ENCODE results near the gene TMTC2.
A peak's percentile ranks its signal among the peaks of the same experiment; 100 is the strongest.

Gene TMTC2

DNA sequence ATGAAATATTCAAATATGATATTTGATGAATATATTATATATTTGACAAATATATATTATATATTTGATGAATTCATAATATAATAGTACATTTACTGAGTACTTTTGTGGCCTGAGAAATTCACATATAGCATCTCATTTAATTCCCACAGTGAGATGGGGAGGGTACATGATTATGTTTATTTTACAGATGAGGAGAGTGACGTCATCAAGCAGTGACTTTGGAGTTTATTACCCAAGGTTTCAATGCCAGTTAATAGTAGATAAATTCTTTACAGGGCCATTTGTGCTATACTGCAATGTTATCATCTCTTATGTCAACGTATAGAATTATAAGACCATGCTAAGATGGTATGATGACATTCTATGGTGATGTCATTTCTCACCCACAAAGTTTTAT is 352.7 kb downstream of the TMTC2 start:
- FAIRE-seq: peak; percentile 5

DNA sequence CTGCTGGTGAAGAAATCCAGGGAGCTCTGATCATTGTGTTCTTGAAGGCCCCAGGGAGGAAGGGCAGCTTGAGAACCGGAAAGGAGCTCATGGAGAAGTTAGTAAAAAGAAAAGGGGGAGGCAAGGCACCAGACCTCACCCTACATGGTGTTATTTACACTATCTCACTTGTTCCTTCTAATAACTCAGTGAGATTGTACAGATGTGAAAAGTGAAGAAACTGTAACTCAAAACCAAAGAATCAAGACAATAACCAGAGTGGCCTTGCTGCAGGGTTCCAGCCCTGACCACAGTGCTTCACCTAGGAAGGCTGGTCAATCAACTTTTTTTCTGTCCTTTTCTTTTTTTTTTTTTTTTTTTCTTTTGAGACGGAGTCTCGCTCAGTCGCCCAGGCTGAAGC is 353.6 kb downstream of the TMTC2 start:
- no peak for FAIRE-seq

DNA sequence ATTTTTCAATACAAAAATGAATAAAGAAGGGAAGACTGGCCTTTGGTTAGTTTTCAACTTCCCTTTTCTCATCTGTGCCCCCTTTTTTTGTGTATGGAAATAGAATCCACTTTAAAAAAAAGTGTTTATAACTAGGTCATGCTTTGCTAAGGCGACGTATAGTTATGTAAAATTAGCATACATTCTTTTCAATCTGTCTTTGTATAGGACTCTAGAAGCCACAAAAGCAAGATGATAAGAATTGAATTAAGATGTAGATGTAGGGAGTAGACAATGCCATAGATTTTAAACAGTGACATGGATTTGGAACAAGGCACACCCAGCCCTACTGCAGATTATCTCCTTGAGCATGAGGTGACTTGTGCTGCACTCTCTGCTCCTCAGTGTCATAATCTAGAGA is 354.3 kb downstream of the TMTC2 start:
- no peak for FAIRE-seq

DNA sequence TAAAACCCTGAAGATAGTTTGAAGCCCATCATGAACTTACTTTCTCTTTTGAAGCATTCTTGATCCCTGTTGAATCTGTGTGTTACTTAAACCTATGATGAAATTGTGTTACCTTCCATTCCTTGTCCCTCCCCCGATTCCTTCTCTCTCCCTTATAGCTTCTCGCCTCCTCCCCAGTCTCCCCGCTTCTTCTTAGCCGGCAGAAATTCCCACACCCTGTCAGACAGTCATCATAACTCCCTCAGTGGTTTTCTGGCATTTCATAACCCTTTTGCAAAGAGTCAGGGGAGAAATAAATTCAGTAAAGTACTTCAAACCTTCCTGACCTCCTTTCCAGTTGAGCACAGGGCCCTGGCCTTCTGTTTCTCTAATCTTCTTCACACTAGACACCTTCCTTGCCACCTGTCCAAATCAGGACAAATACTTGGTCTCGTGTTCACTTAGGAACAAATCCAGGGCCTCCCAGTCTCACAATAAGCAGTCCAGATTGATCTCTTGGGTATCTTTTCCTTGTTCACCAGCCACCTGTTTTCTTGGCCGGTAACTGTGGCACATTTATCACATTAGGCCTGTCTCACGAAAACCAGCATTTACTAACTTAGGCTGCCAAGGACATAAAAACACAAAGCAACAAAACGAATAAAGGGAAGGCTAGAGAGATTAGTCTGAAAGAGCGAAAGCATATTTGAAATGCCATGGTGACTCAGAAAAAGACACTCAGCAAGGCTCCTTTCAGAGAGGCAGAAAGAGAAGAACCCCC is 355.9 kb downstream of the TMTC2 start:
- no peak for FAIRE-seq

DNA sequence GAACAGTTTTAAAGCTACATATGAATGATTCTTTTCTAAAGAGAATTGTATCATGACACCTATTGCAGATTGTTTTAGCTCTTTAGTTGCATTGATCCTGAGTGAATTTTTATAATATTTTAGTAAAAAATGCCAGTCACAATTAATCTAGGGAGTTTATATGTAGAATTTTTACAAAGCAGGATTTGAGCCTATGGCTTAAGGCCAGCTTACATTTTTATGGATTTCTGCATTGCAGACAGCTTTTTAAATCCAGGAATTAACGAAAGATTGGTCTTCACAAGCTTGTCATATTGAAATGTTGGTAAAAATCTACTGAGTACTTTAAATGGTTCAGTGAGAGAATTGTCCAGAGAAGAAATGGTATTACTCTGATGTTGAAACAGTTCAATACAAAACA is 358.0 kb downstream of the TMTC2 start:
- FAIRE-seq: no peak

DNA sequence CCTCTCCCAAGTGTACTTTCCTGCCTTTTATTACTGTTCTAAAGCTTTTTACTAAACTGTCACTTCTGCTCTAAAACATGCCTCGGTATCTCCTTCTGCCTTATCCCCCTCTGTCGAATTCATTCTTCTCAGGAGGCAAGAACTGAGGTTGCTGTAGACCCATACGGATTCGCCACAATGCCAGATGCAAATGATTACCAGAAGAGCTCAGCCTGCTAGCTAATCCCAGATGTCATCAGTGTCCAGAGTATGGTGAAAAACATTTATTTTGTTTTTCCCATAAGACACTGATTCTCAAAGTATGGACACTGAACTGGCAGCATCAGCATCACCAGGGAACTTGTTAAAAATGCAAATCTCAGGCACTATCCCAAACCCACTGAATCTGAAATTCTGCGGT is 359.3 kb downstream of the TMTC2 start:
- FAIRE-seq: no peak

DNA sequence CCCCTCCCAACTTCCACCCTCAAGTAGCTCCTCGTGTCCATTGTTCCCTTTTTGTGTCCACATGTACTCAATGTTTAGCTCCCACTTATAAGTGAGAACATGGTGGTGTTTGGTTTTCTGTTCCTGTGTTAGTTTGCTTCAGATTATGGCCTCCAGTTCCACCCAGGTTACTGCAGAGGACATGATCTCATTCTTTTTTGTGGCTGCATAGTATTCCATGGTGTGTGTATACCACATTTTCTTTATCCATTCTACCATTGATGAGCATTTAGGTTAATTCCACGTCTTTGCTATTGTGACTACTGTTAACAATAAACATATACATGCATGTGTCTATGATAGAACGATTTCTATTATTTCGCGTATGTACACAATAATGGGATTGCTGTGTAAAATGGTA is 362.6 kb downstream of the TMTC2 start:
- no peak for FAIRE-seq

DNA sequence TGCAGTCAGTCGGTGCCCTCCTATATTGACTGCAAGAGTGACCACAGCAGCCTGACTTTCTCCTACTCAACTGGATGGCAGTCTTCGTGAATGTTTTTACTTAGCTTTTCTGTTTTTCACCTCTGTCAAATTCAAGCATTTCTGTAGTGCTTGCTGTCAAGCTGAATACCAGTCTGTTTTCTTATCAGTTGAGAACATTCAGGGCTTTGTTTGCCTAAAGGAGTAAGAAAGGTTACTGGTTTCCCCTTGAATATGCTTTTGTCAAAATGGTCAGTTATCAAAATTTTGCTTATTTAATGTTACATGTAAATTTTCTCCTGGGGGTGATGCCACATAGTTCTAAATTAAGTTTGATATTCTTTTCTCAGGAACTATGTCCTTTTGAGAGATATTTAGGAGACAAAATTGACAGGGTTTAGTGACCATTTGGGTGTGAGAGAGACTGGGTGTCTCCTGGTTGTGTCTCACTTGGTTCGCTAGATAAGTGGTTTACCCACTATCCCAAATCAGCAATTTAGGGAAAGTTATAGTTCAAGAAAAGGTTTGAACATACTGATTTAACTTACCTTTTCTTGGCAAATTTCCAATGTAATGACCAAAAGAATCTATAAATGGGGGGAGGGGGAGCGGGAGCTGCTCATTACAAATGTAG is 366.3 kb downstream of the TMTC2 start:
- no peak for FAIRE-seq

DNA sequence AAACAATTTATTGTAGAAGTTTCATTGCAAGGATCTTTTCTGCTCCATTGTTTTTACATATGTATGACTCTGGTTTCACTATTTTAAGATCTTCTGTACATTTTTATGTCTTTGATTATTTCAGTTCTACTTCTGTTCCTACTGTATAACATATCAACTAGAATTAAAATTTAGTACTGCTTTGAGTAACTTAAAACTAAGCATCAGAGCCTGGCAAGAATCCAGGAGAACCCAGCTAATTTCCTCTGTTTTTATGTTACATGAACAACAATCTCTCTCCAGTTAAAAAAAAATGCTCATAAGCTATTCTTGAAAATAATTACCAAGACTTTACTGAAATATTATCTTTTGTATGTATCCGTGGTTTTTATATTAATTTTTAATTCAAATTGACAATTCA is 370.7 kb downstream of the TMTC2 start:
- peak; percentile 53 for FAIRE-seq

DNA sequence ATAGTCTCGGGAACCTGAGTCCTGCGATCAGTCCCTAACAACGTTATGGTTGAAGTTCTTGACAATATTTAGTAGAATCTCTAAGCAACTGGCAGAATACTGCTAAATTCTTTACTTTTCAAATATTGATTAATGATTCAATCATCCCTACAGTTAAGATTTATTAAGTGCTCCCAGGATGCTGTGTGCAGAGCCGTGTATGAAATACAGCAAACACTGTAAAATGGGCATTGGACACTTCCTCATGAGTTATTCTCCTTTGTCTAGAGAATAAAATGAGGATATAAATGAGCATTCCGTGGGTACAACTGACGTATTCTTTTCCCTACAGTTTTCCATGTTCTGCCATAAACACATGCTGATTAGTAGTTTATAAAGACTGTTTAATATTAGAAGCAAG is 372.4 kb downstream of the TMTC2 start:
- no peak for FAIRE-seq

DNA sequence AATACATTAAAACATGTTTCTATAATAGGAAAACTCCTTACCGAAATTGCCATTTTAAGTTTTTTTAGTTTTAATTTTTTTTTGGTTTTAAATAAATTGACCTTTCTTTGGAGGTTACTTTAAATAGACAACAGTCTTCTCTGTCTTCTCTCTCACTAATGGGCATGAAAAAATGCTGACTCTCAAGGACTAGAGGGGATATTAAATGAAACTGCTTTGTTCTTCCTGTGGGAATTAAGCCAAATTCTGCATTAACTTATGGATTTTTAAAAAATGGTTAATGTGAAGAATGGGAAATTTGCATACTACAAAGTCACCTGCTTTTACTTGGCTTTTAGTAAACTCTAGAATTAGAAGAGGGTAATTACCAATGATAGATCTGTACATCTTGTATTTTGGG is 378.9 kb downstream of the TMTC2 start:
- peak; percentile 83 for FAIRE-seq

DNA sequence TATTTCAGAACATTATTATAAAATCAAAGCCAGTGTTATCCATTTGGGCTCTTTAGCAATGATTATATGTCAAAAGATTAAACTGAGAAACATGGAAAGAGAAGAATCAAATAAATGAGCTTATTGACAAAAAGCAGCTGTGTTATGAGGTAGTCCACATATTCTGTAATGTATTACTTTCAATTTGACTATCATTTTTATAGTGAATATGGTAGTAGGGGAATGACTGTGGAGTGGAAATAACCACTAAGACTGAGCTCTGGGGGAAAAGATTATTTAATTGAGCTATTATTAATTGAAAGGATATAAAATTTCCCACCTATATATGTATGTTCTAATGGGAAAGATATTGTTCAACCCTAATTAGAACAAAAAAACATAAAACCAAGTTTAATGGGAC is 381.3 kb downstream of the TMTC2 start:
- FAIRE-seq: no peak

DNA sequence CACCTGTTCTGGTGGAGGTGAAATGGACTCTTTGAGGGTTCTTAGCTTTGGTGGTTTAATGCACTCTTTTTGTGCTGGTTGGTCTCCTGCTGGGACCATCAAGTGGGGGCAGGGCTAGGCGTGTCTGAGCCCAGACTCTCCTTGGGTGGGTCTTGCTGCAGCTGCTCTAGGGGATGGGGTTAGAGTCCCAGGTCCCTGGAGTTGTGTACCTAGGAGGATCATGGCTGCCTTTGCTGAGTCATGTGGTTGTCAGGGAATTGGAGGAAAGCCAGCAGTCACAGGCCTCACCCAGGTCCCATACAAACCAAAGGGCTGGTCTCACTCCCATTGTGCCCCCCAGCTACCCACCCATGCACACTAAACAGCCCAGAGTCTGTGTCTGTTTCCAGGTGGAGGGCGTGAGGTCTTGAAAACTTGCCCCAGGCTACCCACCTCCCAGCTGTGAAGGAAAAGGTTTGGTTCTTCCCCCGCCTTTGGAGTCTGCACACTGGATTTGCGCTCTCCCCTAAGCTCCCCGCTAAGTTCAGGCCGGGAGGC is 387.7 kb downstream of the TMTC2 start:
- FAIRE-seq: no peak

DNA sequence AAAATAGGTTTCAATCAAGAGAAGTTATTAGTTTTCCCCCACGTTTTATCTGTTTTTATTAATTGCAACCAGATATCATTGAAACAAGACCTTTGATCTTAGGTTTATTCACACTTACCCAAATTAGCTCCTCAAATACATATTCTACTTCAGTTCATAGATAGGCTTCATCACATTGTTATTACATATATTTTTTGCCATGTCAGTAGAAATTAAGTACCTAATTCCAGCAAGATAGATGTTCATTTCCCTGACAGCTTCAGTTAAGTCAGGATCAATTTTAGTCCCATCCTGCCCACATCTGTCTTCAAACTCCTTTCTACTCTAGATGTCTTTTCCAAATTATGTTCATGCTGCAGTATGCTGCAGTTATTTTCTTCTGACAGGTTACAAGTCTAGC is 388.8 kb downstream of the TMTC2 start:
- no peak for FAIRE-seq

DNA sequence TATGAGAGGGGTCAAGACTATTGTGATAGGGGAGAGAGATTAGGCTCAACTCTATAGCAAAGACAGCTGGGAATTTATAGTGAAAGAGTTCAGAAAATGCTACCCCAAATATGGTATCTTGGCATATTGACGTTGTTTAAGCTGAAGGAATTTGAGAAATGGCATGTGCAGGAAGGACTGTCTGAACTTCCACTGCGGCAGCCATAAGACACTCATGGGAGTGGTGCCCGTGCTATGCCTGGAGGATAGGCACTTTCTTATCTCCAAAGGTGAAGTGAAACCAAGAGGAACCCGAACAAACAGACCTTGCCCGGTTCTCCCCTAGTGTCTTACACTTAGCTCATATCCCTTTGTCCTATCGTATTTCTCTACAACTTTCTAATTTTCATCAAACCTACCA is 390.3 kb downstream of the TMTC2 start:
- no peak for FAIRE-seq

DNA sequence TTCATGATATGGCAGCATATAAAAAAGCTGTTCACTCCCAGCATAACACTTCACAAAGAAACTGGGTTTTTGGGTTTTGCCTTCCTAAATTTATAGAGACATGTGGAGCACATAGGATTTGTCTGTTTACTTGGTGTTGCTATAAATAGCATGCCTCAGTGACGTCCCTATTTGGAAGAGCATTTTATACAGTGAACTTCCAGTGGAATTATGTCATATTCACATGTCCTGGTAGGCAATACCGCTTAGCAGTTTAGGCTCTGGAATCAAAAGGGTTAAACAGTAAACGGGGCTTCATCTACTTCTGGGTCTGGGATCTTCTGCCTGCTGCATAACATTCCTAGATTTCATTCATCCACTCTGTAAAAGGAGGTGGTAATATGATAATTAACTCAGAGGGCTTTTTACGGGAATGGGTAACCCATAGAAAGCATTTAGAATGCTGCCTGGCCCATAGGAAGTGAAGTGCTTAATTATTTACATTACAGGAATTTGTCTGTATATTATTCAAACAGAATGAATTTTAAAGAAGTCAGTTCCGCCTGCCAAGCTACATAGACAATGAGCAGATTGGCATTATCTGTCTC is 396.1 kb downstream of the TMTC2 start:
- no peak for FAIRE-seq

DNA sequence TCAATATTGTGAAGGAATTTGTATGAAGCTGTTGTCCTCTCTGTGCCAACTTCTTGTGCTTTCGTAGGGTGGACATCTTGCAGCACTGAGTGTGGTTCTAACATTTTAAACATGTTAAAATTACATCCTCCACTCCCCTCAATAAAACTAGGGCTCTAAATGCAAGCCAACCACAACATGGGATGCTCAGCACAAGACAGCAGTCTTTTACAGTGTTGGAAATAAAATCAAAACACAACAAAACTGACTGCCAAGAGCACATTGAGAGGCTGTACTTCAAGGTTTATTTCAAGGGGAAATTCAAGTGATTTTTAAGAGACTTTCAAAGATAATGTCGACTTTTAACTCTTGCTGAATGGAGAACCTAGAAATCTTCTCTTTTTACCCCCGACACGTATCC is 396.9 kb downstream of the TMTC2 start:
- FAIRE-seq: no peak

DNA sequence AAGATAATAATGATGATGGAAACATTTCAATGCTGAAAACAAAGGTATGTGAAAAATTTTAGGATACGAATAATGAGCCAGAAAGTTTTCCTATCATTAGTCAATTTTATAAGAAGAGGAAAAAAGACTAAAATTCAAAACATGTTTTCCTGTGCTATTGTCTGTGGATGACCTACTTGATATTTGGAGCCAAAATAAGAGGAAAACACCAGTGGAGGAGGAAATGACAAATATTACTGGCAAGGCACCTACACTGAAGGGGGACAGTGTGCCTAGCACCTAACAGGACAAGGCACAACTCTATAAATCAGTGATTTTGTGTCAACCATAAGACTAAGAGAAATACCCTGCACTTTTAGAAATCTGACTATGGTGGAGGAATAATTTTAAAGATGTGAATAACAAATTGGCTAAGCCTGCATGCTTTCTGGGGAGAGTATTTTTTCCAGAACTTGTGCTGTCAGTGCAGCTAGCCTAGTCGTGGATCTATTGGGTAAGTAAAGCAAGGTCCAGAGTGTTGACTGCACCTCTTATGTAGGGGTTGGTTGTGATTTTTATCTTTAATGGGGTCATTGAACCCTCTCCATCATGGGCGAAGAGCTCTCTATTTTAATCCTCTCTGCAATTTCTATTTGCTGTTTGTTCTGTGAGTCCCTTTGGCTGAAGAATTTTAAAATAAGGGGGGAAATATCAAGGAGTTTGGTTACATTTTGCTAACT is 398.0 kb downstream of the TMTC2 start:
- FAIRE-seq: no peak

DNA sequence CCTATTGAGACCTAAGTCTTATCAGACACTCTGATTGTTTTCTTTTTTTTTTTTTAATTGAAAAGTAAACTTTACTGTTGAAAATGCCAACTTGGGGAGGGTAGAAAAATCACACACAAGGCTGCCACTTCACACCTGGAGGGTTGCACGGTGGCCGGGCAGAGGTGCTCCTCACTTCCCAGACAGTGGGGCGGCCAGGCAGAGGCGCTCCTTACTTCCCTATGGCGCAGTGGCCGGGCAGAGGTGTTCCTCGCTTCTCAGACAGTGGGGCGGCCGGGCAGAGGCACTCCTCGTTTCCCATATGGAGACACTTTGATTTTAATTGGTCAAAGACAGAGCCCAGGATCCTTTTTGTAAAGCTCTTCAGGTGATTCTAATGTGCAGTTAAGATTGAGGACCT is 399.3 kb downstream of the TMTC2 start:
- FAIRE-seq: no peak

DNA sequence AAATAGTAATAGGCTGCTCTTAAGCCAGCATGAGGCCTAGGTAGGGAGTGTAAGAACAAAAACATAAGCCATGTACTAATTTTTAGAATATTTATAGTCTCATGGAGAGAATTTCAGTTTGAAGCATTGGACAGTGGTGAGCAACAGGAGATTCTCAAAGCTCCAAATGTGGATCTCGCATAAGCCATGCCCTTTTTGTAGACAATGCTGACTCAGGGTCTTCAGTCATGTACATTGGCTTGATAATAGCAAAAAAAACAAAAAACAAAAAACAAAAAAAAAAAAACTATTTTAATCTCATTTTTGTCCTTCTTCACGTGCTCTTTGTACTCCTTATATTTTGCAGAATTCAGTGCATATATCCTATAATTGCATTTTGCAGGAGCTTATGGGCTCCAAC is 402.9 kb downstream of the TMTC2 start:
- FAIRE-seq: no peak

DNA sequence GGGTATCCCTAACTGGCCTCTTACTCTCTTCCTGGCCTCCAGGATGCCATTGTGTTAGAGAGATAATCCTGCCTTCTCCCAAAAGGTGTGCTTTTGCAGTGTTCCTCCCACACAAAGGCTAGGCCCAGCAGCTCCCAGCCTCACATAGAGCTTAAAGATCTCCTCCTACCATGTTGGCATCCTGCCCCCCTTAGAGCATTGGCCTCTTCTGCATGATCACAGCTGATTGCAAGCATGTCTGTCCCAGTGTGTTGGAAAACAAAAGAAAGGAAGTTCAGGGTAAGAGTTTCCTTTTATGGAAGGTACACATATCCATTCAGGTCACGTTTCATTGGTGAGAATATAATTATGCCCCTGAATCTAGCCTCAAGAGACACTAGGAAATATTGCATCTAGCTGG is 405.4 kb downstream of the TMTC2 start:
- no peak for FAIRE-seq

DNA sequence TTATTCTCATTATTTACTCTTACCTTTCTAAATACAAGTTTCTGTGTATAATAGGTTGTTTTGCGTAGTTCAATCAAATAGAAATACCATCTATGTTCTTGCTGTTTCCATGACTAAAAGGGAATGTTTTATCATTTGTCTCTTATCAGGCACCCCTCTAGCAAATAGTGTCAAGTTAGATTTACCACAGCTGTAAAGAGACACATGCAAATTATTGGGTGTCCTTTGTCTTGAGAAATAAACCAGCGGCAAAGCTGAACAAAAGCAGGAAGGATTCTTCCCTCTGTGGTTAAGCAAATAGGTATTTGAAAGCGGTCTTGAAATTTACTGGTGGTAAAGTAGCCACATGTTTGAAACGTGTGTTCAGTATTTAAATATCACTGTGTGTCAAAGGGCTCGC is 405.9 kb downstream of the TMTC2 start:
- FAIRE-seq: no peak

DNA sequence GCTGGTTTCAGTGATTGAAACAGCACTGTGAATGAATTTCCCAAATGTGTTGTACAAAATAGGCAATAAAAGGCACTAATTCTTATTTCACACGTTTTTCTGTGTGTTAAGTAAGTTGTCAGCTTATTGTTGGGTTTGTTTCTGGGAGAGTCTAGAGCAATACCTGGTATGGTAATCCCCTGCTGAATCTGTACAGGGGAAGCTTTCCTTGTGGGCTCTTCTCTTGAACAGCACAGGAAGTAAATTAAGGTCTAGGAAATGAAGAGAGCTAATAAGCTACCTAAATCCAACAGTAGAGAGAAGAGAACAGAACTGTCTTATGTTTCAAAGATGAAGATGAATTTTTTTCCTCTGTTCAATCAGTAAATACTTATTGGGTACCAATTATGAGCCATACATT is 406.7 kb downstream of the TMTC2 start:
- FAIRE-seq: no peak
